Hematopoietic multipotent progenitor cell treated with erythropoietin and hydrocortisone succinate and interleukin-3 and kit ligand, for 17 days (in vitro differentiated cells): ENCODE results near the gene STK11.

ENCODE experiments used
- DNase-seq: peaks from one replicate; pipeline ENCODE4 v3.0.0-alpha.2; 2015; ENCODE audit warnings: low spot score

The STK11 gene

GRCh38 chr19:1251330-1252220 is 46.0 kb downstream of the STK11 start:
- peak; percentile 57 for DNase-seq

DNA sequence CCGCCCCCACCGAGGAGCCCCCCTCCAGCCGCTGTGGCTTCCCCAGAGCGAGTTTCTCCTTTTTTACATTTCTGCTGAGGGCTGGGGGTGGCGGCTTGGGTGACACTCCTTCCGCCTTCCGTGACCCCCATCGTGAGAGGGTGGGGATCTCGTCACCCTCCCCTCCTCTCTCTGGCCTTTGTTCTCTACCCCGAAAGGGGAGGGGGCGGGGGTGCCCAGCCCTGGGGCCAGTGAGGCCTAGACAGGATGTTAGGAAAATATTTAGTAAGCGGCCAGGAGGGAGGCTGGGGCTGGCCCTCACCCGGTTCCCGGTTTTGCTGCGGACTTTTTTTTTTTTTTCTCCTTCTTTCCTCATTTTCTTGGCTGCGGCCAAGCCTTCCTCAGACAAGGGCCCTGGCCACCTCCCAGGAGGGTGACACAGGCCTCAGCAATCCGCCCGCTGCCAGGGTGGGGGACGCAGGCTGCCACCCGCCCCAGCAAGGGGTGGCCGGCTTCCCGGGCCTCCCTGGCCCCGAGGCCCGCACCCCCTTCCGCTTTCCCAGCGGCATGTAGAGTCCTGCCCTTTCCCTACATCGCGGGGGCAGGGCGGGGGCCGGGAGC is 46.7 kb downstream of the STK11 start:
- peak; percentile 69 for DNase-seq

DNA sequence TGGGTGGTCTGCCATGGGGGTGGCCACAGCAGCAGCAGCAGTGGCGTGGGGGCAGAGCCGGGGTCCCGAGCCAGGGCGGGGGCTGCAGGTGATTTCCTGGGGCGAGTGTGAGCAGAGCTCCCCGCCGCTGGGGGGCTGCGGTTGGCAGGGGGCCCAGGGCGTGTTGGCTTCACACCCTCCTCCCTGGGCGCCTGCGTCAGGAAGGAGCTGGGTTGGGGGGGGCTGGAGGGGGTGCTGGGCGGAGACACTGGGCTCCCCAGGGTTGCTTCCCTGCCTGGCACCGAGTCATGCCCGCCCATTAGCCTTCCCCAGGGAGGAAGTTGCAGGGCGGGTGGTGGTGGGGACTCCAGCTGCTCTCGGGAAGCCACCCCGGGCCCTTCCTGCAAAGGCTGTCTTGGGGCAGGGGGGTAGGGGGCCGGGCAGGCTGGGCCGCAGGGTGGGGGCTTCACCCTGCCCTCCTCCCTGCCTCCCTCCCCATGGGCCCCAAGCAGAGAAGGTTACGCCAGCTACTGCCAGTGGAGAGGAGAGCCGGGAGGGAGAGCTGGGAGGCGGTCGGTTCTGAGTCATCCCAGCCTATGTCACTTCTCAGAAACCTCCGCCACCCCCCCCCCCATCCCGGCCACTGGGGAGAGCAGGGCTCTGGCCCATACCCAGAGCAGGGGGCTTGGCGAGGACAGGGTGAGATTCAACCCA is 47.4 kb downstream of the STK11 start:
- DNase-seq = peak; percentile 81

DNA sequence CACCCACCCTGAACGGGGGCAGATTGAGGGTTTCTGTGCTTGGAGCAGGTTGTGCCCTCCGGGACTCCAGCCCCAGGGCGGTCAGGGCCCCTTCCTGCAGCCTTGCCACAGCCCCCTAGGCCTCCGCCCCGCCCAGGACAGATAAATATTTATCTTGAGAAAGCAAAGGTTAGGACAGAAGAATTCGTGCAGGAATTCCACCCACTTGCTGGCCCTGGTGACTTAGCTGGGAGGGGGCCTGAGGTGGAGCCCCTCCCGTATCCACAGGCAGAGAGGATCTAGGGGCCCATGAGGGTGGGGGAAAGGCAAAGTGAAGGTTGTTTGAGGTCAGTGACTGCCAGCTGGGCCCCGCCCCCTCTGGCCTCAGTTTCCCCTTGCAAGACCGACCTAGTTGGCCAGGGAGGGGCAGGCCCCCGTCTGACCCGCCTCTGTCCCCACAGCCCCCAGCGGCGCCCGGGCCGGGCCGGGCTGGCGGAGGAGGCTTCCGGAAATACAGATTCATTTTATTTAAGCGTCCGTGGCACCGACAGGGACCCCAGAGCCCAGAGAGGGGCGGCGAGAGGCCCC is 48.0 kb downstream of the STK11 start:
- no peak for DNase-seq

DNA sequence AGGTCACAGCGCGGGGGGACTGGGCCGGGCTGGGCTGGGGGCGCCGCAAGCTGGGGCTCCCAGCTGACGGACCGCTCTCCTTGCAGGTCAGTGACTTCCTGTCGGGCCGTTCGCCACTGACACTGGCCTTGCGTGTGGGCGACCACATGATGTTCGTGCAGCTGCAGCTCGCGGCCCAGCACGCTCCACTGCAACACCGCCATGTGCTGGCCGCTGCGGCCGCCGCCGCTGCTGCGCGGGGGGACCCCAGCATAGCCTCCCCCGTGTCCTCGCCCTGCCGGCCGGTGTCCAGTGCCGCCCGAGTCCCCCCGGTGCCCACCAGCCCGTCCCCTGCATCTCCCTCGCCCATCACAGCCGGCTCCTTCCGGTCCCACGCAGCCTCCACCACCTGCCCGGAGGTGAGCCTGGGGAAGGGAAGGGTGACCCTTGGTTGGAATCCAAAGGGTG is 48.5 kb downstream of the STK11 start:
- DNase-seq = no peak

- no peak for DNase-seq
Measured at GRCh38 chr19:1254530-1255185, 49.1 kb downstream of the STK11 start.

DNA sequence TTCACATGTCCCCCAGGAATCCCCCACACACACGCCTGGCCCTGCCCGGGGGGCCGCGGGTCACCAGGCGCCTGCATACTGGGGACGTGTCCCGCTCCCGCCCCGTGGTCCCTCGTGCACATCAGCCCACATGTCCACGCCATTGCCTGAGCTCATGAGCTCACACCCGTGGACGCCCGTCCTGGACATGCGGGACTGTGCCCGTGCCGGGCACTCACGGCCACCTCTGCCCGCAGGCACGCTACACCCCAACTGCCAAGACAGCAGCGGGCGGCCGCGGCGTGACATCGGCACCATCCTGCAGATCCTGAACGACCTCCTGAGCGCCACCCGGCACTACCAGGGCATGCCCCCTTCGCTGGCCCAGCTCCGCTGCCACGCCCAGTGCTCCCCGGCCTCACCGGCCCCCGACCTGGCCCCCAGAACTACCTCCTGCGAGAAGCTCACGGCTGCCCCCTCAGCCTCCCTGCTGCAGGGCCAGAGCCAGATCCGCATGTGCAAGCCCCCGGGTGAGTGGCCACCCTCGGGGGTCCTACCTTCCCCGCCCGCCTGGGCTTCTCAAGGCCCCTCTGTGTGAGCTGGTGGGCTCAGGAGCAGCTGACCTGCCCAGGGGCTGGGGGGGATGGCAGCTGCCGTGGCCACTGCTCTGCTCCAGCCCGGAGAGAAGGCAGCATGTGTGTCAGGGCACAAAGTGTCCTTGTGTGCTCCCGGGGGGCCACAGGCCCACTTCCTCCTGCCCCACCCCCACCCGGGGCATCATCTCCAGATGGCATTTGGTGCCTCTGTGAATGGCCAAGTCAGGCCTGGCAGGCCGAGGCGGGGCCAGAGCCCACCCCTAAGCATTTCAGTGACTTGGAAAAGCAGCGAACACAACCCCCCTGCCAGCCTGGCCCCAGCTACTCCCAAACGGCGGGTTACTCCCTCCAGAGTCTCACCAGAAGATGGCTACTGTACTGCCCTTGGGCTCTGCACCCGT is 49.9 kb downstream of the STK11 start:
- no peak for DNase-seq

DNA sequence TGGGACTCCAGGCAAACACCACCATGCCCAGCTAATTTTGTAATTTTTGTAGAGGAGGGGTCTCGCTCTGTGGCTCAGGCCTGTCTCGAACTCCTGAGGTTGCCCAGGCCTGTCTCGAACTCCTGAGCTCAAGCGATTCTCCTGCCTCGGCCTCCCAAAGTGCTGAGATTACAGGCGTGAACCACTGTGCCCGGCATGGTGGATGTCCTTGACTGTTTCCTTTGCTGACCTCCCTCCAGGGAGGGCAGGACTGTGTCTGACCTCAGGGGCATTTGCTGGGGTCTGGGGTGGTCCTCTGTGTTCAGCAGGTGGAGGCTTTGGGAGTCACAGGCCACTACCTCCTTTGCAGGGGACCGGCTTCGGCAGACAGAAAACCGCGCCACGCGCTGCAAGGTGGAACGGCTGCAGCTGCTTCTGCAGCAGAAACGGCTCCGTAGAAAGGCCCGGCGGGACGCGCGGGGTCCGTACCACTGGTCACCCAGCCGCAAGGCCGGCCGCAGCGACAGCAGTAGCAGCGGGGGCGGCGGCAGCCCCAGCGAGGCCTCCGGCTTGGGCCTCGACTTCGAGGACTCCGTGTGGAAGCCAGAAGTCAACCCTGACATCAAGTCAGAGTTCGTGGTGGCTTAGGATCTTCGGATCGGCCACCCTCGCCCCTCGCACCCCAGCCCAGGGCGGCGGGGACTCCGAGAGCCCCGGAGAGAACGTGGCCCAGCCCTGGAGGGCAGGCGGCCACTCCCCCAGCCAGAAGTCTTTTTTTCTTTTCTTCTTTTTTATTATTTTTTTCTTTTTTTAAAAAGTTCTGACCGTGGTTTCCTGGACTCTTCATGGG is 51.3 kb downstream of the STK11 start:
- no peak for DNase-seq

DNA sequence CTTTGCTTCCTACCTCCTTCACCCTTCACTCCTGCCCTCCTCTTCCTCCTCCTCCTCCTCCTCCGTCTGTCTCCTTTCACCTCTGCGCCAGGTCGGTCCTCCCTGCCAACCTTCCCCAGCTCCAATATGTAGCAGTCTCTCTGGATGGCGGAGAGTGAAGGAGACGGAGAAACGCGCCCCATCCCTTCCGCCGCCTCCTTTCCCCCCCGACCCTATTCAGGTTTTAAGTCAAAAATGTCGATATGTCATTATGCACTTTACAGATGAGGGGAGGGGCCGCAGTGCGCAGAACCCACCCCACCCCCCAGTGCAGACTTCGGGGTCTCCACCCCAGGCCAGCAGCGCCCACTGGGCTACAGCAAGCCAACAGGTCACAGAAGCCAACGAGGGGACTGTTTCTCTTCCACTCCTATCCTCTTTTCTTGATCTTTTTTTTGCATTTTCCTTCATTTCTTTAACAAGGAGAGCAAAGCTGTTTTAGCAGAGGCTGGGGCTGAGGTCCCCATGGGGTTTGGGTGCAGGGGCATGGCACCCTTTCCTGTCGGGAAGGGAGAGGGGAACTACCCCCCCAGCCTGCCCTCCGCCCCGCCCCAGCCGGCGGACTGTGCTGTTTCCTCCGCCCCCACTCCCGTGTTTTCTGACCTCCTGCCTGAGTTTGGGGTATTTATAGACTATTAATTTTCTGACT is 52.0 kb downstream of the STK11 start:
- DNase-seq = no peak

- DNase-seq = no peak
Measured at GRCh38 chr19:1258163-1258492, 52.5 kb downstream of the STK11 start.

GRCh38 chr19:1258707-1259205 is 53.2 kb downstream of the STK11 start:
- DNase-seq = no peak

GRCh38 chr19:1259206-1259875 is 53.8 kb downstream of the STK11 start:
- DNase-seq = peak; percentile 55

DNA sequence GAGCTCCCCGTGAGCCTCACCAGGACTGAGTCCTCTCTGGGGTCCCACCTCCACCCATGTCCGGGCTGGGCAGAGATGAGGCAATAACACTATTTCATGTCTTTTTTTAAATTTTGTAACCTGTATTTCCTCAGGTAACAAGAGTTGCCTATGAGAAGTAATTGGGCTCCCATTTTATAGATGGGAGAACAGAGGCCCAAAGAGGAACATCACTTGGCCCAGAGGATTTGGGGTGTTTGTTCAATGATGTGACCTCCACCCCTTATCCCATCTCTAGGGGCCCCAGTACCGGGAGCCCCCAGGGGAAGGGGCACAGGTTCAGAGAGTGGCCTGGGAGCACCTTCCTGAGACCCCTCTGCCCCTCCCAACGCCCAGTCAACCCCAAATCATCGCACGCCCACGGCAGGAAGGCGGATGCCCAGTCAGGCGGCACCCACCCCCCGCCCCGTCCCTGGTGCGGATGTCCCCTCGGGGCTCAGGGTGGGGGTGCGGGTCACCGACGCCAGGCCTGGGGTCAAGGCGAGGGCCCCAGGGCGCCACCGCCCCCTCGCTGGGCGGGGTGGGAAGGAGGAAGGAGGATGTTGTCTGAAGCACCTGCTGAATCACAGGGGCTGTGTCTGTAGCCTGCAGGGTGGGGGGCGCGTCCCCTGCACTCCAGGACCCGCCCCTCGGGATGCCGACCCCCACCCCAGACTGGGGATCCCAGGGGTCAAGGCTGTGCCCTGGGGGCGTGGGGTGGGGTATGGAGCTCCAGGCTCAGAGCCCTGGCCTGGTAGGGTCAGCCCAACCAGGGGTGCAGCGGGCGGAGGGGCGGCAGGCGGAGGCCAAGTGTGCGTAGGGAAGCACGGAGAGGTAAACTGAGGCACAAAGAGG is 54.5 kb downstream of the STK11 start:
- DNase-seq = no peak

- peak; percentile 98 for DNase-seq
Measured at GRCh38 chr19:1260749-1261537, 55.4 kb downstream of the STK11 start.

DNA sequence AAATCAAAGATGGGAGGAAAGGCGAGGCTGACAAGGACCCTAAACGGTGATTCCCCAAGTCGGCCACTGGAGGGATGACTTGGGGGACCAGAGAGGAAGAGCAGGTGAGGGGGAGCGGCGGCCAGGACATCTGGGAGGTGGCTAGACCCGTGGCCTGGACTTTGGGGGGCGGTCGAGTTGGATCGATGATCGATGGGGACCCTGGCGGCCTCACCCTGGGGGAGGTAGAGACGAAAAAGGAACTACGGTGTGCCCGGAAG is 55.9 kb downstream of the STK11 start:
- peak; percentile 58 for DNase-seq

DNA sequence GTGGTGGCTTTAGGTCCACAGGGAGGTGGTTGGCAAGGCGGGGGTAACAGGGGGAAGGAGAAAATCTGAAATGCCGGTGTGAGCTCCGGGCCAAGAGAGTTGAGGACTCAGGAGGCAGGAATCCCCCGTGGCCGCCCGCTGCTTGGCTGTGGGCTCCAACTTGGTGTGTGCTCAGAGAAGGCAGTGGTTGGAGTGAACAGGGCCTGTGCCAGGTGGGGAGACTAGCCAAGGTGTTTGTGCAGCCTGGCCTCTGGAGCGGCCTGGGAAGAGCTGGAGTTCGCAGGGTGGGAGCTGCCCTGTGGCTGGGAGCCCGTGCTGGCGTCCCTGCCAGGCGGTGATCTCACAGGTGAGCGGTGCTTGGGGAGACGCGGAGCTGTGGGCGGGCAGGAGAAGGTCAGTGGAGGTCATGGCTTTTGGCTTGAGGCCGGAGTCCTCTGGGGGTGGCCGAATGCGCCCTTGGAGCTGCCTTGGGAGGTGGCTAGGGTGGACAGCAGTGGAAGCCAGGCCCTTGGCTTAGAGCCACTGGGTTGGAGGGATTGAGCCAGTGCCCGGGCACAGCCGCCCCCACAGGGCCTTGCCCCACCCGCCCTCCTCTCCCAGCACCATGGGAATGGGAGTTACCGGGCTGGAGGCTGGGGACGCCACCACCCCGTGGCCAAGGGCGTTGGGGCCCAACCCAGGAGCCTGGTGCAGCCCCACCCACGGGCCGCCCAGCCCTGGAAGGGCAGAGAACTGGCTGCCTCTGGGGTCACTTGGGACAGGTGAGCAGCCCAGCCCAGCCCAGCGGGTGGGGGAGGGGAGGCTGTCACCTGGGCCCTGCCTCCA is 56.4 kb downstream of the STK11 start:
- DNase-seq = peak; percentile 82
